LNCaP clone FGC (cell line): ENCODE data around the gene RAD23B.
"Not testable (repeated sequence)": the region's sequence is repeated elsewhere in the genome, so short reads cannot be mapped to it uniquely, and the experiment has no call there.

ENCODE experiments used
- DNase-seq: peaks from one replicate; pipeline ENCODE4 v3.0.0-alpha.2; 2011; ENCODE audit warnings: low read depth
- H3K4me3 ChIP-seq: 2 replicates; pipeline ENCODE4 v1.5.1; 2011; ENCODE audit warnings: mild to moderate bottlenecking, low read depth, low read length, control low read depth
- CTCF ChIP-seq: IDR thresholded peaks from 2 replicates; pipeline ENCODE4 v1.5.1; 2012; ENCODE audit warnings: mild to moderate bottlenecking; ENCODE audit not compliant: control insufficient read depth, insufficient read depth; ENCODE audit errors: extremely low read depth

Gene RAD23B

DNA sequence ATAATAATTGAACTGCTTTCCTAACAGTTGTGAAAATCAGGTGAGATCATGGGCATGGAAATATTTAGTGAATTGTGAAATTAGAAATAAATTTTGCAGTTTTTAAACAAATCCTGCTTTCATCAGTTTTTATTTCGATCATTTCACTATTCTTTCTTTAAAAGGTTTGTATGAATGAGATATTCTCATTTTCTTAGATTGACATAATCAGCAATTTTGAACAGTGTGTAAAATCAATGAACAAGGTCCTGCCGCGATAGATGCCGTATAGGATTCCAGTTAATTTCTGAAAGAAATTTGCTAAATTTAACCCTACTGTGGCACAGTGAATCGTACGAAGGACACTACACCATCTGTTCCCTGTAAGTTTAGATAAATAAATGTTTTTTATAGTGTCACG lies 7.5 kb downstream of the RAD23B start:
- TF ChIP-seq CTCF = no peak
- peak overlapping the region; percentile 40 for H3K4me3 ChIP-seq

DNA sequence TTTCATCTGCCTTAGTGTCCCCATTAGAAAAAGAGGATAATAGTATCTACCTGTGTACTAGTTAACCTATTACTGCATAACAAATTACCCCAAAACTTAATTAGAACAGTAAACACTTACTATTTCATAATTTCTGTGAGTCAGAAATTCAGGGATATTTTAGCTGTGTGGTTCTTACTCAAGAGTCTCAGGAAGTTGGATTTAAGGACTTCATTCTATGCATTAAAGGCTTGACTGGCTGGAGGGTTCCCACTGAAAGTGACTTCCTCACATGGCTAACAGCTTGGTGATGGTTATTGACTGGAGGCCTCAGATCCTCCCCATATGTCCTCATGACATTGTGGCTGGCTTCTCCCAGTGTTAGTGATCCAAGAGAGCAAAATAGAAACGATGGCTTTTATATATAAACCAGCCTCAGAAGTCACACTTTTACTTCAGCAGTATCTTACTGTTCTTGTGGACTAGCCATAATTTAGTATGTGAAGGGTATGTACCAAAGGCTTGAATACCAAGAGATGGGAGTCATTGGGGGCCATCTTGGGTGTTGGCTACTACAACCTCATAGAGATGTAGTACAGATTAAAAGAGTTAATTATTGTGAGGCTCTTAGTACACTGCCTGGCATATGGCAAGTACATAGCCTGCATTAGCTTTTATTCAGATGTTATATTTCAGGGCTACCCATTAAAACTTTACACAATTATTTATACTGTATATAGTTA lies 9.9 kb downstream of the RAD23B start:
- TF ChIP-seq CTCF = no peak
- DNase-seq = no peak
- no peak overlapping the region for H3K4me3 ChIP-seq

More for the DNA sequence above, 7.5 kb downstream of the RAD23B start:
- DNase-seq = no peak

- DNase-seq = no peak
- H3K4me3 ChIP-seq = no peak overlapping the region
- no peak for TF ChIP-seq CTCF
These were observed 10.5 kb downstream of the RAD23B start for GRCh38 chr9:107293543-107294085.

DNA sequence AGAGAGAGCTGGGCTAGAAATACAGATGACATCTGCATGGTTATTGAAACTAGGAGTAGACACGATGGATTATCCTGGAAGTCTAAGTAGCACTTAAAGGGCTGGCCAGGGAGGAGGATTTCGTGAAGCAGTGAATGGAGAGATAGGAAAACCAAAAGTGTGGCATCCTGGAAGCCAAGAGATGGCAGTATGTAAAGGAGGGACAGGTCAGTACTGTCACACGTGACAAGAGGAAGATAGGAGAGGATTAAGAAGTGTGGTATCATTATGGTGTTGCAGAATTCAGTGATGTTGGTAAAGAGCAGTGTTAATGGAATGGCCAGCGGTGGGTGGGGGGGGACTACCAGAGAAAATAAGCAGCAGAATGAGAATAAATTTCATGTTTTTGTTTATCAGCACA lies 11.7 kb downstream of the RAD23B start:
- no peak for DNase-seq
- no peak overlapping the region for H3K4me3 ChIP-seq
- no peak for TF ChIP-seq CTCF

GRCh38 chr9:107295995-107296394 lies 12.9 kb downstream of the RAD23B start:
- DNase-seq = no peak
- H3K4me3 ChIP-seq = no peak overlapping the region
- TF ChIP-seq CTCF = no peak

- DNase-seq, H3K4me3 ChIP-seq: not testable (repeated sequence)
These were observed 13.5 kb downstream of the RAD23B start for GRCh38 chr9:107296592-107296991.

DNA sequence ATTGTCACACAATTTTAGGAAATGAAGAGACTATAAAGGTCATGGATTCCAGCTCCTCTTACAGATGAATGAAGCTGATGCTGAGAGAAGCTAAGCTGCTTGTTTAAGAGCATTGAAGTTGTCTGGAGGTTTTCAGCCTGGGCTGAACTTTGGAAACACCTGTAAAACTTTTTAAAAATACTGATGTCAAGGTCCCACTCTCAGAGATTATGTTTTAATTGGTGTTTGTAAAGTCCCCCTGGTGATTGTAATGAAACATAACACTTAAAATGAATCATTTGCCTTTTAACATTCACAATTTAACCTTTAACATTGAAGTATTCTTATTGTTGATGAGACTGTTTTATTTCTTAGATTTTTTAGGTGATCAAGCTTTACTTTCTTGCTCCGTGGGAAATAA lies 16.4 kb downstream of the RAD23B start:
- TF ChIP-seq CTCF = no peak
- DNase-seq = no peak

More for the DNA sequence above, 16.4 kb downstream of the RAD23B start:
- H3K4me3 ChIP-seq = no peak overlapping the region
